ENCODE data around the gene LDHAL6B.

LDHAL6B gene

GRCh38 chr15:59255680-59256336 lies 49.2 kb downstream of the LDHAL6B start:
- no peak for DNase-seq

- no peak for DNase-seq
Measured at GRCh38 chr15:59256482-59256881, 49.8 kb downstream of the LDHAL6B start.

DNA sequence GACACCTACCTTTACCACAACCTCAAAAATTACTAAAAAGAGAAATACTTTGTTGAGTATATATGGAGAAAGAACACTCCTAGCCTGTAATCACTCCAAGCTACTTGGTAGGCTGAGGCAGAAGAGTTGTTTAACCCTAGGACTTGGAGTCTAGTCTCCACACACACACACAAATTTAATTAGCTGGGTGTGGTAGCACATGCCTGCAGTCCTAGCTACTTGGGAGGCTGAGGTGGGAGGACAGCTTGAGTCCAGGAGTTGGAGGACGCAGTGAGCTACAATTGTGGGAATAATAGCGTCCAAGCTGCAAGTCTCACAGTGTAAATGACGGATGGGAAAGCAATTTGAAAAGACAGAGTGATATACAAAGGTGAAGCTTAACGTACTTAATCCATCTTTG lies 50.5 kb downstream of the LDHAL6B start:
- no peak for DNase-seq
